GM10266 (cell line): ENCODE data around the gene BAIAP3.
"Not testable (repeated sequence)": the region's sequence is repeated elsewhere in the genome, so short reads cannot be mapped to it uniquely, and the experiment has no call there.

ENCODE experiments used
- DNase-seq: peaks from one replicate; pipeline ENCODE4 v3.0.0; 2012; ENCODE audit errors: extremely low spot score
- TF ChIP-seq, protein P1 (sequence below): IDR thresholded peaks from 2 replicates; pipeline ENCODE4 v1.5.1; 2012; ENCODE audit warnings: mild to moderate bottlenecking, low read depth; ENCODE audit not compliant: control insufficient read depth, insufficient read depth; ENCODE audit errors: missing control alignments

Gene BAIAP3

DNA sequence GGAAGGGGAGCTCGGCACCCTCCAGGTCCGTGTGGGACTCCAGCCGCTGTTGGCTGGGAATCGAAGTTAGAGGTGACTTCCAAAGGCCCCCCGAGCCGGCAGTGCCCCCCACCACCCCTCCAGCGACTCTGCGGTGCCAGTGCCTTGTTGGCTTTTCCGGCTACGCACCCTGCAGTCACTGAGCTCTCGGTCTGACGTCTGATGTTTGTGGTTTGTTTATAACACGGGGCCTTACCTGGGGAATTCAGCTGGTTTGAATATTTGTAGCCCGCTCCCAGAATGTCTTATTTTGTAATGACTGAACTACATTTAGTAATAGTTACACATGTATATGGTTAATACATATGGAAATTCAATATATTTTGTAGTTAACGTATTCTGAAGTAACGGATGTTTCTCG is 7.1 kb upstream of the BAIAP3 start:
- no peak for DNase-seq
- TF ChIP-seq, protein P1, sequence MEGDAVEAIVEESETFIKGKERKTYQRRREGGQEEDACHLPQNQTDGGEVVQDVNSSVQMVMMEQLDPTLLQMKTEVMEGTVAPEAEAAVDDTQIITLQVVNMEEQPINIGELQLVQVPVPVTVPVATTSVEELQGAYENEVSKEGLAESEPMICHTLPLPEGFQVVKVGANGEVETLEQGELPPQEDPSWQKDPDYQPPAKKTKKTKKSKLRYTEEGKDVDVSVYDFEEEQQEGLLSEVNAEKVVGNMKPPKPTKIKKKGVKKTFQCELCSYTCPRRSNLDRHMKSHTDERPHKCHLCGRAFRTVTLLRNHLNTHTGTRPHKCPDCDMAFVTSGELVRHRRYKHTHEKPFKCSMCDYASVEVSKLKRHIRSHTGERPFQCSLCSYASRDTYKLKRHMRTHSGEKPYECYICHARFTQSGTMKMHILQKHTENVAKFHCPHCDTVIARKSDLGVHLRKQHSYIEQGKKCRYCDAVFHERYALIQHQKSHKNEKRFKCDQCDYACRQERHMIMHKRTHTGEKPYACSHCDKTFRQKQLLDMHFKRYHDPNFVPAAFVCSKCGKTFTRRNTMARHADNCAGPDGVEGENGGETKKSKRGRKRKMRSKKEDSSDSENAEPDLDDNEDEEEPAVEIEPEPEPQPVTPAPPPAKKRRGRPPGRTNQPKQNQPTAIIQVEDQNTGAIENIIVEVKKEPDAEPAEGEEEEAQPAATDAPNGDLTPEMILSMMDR = no peak

DNA sequence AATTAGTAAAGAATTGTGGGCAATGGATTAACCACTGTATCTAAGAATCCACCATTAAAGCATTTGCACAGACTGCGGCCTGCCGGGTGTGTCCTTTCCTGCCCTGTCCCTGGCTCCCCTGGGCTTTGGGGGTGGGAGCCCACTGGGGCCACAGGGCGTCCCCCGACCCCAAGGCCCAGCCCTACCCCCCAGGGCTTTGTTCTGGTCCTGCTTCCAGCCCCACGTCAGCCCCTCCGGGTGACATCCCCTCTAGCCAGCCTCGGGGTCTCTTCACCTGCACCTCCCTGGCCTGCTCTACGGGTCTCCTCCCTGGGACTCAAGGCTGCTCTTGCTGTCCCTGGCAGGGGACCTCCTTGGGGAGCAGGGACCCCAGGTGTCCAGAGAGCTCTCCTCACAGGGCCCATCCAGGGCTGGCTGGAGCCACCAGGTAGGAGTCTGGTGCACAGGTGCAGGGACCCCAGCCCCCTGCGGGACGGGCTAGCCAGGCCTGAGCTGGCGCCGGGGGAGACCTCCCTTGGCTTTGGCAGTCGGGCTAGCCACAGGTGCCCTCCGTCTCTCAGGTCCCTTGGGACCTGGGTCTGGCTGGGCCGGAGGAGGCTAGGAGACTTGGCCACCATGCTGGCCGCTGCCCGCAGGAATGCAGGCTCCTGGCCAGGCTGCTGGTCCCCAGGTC is 6.4 kb upstream of the BAIAP3 start:
- DNase-seq = no peak
- TF ChIP-seq, protein P1 = no peak

DNA sequence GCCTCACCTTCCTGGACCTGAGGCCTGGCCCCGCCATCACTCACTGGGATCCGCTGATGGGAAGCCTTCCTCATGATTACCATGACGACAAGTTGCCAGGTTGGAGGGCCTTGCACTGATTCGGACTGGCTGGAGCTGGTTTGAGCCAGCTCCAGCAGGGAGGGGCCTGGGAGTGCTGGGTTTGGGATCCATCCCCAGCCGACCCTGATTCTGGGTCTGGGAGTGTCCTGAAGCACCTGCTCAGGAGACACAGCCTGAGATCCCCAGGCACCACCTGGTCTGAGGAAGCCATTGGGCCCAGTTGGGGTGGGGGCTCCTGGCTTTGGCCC is 5.9 kb upstream of the BAIAP3 start:
- TF ChIP-seq, protein P1 = no peak
- DNase-seq = no peak

DNA sequence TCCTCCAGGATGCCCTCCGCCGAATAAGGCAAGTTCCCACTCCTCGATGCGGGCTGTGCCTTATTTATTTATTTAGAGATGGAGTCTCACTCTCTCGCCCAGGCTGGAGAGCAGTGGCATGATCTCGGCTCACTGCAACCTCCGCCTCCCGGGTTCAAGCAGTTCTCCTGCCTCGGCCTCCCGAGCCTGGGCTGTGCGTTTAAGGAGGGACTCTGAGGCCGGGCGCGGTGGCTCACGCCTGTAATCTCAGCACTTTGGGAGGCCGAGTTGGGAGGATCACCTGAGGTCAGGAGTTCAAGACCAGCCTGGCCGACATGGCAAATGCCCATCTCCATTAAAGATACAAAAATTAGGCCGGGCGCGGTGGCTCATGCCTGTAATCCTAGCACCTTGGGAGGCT is 5.3 kb upstream of the BAIAP3 start:
- DNase-seq = not testable (repeated sequence)

DNA sequence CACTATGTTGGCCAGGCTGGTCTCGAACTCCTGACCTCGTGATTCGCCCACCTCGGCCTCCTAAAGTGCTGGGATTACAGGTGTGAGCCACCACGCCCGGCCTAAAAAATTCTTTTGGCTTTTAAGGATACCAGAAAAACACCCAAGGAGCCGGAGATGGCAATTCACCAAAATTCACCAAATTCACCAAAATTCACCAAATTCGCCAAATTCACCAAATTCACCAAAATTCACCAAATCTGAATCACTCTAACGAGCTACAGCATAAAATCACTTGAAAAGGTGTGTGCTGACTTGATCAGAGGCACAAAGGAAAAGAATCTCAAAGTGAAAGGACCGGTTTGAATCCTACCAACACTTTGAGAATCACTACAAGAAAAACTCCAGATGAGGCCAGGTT is 4.5 kb upstream of the BAIAP3 start:
- DNase-seq = not testable (repeated sequence)

DNA sequence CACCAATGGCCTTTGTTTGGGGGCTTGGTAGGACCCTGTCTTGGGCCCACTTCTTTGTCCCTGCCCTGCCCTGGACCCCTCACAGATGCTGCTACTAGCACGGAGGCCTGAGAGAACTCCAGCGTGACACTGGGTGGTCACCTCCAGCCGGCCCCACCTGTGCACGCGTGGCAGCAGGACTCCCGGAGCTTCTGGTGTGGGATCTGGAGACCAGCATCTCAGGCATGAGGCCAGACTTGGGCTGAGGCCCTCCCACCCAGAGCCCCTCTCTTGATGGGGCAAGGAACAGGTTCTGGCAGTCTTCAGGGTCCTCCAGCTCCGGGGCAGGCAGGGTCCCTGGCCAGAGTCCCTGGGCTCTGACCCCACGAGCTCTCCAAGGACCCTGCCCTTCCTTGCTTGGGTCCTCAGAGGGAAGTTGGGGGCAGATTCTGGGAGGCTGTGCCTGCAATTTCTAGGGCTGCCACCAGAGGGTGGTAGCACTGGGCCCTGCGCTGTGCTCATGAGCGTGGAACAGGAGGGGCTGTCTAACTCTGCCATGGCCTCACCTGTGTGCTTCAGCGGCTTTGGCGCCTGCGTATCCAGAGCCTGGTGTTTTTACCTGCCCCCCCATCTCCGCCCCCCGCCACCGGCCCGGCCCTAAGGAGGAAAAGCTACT is 3.1 kb upstream of the BAIAP3 start:
- no peak for DNase-seq
- TF ChIP-seq, protein P1 = peak; percentile 40

DNA sequence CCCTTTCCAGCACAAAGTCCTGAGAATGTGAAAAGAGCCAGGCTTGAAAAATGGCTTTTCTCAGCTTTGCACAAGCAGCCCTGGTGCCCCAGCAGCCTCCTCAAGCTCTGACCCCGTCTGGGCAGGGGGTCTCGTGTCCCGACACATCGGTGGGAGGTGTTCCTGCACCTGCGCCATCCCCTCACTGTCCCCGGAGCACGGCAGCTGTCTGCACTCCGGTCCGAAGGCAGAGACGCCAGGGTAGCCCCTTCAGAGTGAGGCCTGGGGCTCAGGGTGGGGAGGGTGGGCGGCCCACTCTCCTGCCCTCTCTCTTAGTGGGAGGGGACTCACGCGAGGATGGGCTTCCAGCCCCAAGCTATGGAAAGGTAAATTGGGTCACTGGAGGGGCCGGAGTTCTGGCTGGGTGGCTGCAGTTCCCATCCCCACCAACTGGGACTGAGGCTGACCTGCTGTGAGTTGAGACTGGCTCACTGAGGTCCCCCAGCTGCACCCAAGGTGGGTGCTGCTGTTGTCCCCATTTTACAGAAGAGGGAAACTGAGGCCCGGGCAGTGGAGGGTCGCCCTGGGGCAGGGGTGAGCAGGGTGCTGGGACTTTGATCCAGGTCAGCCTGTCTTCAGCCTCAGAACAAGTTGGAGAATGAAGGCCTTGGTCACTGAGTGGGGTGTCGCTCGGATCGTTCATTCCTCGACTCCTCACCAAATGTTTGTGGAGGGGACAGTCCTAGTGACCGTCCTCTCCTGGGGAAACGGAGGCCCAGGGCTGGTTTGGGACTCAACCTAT is 2.3 kb upstream of the BAIAP3 start:
- no peak for DNase-seq
- TF ChIP-seq, protein P1 = no peak
